Upper lobe of right lung (tissue), 1 donor: ENCODE results near the gene SUMO3. TPM values are rescaled to one million over a fixed set of nuclear protein-coding genes. Genes with fewer than 3 reads are reported as not detected.
A peak's percentile ranks its signal among the peaks of the same experiment; 100 is the strongest.

ENCODE experiments used
- ATAC-seq: fragments of 200-7000 bp; cut with Tn5 transposase; one replicate; pipeline ENCODE4 v1.9.1; 2020; ENCODE audit warnings: mild to moderate bottlenecking, moderate library complexity
- DNase-seq: peaks from one replicate; pipeline ENCODE4 v3.0.0-alpha.2; 2020
- H3K27ac ChIP-seq: fragments of 200-600 bp; one replicate; pipeline ENCODE4 v1.8.0; 2022
- H3K27me3 ChIP-seq: fragments of 200-600 bp; one replicate; pipeline ENCODE4 v1.8.0; 2022; ENCODE audit warnings: mild to moderate bottlenecking
- H3K36me3 ChIP-seq: fragments of 200-600 bp; one replicate; pipeline ENCODE4 v1.8.0; 2022
- H3K4me1 ChIP-seq: fragments of 200-600 bp; one replicate; pipeline ENCODE4 v1.8.0; 2022
- H3K4me3 ChIP-seq: fragments of 200-600 bp; one replicate; pipeline ENCODE4 v1.8.0; 2022; ENCODE audit warnings: mild to moderate bottlenecking
- H3K9me3 ChIP-seq: fragments of 200-600 bp; one replicate; pipeline ENCODE4 v1.8.0; 2022
- intact Hi-C: fragments of 100-400 bp; cut with DNase I; formaldehyde crosslinking; loops from one replicate; pipeline ENCODE4 v1.11.0; 2022
- total RNA-seq: library from RNA; stranded (reverse); fragmentation: NEBNext Ultra II Directional; extraction: Animal tissue kit (Norgen Biotek cat#: 25700); gene quantifications from one replicate; pipeline ENCODE4 v1.2.1, GENCODE V29; 2021
- TF ChIP-seq, protein P1 (sequence below): fragments of 200-600 bp; IDR thresholded peaks from one replicate; pipeline ENCODE4 v1.8.0; 2022; ENCODE audit warnings: antibody characterized with exemption
- donor health status: DM: no; HTN: yes; CAD: no; lungs with severe emphysema.

SUMO3 gene
- total RNA-seq, 1 donor from 2014 or later = 85.0 TPM

DNA sequence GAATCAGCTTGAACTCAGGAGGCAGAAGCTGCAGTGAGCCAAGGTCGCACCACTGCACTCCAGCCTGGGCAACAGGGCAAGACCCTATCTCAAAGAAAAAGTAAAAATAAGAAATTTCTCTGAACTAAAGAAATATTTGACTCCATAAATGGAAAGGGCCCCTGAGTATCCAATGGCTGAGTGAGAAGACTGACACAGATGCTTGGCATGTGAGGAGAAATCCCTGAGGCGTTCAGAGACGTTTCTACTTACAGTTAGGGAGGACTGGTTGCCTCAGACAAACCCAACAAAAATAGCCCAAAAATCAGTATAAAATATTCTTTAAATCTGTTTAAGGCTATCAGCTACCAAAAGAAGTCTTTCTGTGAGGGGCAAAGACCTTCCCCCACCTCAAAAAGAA is 3.0 kb upstream of the SUMO3 start:
- Histone ChIP-seq H3K4me3 (no peak overlapping the region), H3K4me1 (peaks cover 8% of the 10 kb centered on the region), H3K27me3 (no peaks in the 10 kb centered on the region), H3K36me3 (no peaks in the 10 kb centered on the region), H3K9me3 (peaks cover 10% of the 10 kb centered on the region), H3K27ac (no peak overlapping the region)
- DNase-seq = no peak
- intact Hi-C loops = no loop called here
- TF ChIP-seq, protein P1, sequence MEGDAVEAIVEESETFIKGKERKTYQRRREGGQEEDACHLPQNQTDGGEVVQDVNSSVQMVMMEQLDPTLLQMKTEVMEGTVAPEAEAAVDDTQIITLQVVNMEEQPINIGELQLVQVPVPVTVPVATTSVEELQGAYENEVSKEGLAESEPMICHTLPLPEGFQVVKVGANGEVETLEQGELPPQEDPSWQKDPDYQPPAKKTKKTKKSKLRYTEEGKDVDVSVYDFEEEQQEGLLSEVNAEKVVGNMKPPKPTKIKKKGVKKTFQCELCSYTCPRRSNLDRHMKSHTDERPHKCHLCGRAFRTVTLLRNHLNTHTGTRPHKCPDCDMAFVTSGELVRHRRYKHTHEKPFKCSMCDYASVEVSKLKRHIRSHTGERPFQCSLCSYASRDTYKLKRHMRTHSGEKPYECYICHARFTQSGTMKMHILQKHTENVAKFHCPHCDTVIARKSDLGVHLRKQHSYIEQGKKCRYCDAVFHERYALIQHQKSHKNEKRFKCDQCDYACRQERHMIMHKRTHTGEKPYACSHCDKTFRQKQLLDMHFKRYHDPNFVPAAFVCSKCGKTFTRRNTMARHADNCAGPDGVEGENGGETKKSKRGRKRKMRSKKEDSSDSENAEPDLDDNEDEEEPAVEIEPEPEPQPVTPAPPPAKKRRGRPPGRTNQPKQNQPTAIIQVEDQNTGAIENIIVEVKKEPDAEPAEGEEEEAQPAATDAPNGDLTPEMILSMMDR = no peak
- no peak for ATAC-seq

DNA sequence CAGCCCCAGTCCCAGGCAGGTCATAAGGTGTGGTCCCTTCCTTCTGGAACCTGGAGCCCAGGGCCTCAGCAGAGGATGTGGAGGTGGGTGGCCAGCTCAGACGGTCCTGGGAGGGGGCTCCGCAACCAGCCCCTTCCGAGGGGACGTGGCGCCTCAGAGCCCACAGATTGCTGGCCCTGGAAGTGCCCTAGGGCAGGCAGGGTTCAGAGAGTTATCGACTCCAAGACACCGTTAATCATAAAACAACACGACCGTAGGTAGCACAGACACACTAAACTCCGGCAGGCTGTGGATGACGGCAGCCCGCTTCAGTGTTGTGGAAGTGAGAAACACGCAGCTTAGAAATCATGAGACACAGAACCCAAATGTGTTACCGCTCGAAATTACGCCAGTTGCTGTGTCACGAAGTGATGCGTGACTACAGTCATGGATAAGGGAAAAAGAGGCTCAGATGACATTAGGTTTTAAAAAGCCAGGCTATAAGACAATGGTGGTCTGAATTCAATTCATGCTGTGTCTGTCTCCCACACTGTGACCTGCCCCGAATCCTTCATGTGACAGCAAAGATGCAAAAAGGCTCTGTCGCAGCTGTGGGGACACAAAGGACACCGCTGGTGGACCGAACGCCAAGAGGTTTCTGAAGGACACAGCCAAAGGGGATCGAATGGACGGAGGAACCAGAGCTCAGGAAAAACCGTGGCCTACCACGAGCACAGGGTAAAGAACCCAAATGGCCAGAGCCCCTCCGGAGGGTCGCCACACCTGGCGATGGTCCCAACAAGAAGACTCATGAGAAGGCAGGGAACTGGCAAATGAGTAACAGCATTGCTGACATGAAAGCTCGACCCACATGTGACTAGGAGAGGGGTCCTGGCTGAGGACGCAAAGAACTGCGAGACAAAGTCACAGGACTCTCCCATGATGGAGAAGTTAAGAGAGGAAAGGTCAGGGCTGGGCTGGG is 1.7 kb upstream of the SUMO3 start:
- TF ChIP-seq, protein P1 = no peak
- Histone ChIP-seq H3K27ac (no peak overlapping the region), H3K27me3 (no peaks in the 10 kb centered on the region), H3K4me3 (no peak overlapping the region), H3K36me3 (no peaks in the 10 kb centered on the region), H3K9me3 (peaks cover 10% of the 10 kb centered on the region), H3K4me1 (peaks cover 13% of the 10 kb centered on the region)
- intact Hi-C loops = no loop called here
- no peak for ATAC-seq
- no peak for DNase-seq

- Histone ChIP-seq H3K4me3 (peak overlapping the region; percentile 71), H3K9me3 (peaks cover 10% of the 10 kb centered on the region), H3K36me3 (peaks cover 3% of the 10 kb centered on the region), H3K27me3 (no peaks in the 10 kb centered on the region), H3K27ac (peak overlapping the region; percentile 95), H3K4me1 (peaks cover 13% of the 10 kb centered on the region)
- DNase-seq (no peak), ATAC-seq (no peak)
- TF ChIP-seq, protein P1 = no peak
- intact Hi-C loops = no loop called here
Measured at GRCh38 chr21:44818640-44819011, 764 bp upstream of the SUMO3 start.

DNA sequence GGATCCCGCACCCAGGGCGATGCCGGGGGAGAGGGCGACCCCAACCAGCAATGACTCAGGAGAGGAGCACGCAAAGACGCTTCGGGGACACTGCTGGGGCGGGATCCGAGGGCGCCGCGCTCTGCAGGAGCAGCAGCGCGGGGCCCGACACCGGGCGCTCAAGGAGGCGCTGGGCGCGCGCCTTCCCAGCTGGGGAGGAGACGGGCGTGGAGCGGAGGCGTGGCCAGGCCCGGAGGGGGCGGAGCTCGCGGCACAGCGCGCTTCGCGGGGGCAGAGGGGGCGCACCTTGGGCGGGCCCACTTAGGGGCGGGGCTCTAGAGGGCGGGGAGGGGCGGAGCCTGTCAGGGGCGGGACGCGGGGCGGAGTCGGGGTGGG is 369 bp downstream of the SUMO3 start:
- H3K4me1 ChIP-seq = peaks cover 13% of the 10 kb centered on the region
- ATAC-seq (peak; percentile 95), DNase-seq (peak; percentile 96)
- H3K36me3 ChIP-seq = peaks cover 14% of the 10 kb centered on the region
- H3K9me3 ChIP-seq = peaks cover 7% of the 10 kb centered on the region
- no peaks in the 10 kb centered on the region for H3K27me3 ChIP-seq
- H3K4me3 ChIP-seq = peak overlapping the region; percentile 71
- H3K27ac ChIP-seq = peak overlapping the region; percentile 95
- intact Hi-C loops = no loop called here
- TF ChIP-seq, protein P1 = no peak

DNA sequence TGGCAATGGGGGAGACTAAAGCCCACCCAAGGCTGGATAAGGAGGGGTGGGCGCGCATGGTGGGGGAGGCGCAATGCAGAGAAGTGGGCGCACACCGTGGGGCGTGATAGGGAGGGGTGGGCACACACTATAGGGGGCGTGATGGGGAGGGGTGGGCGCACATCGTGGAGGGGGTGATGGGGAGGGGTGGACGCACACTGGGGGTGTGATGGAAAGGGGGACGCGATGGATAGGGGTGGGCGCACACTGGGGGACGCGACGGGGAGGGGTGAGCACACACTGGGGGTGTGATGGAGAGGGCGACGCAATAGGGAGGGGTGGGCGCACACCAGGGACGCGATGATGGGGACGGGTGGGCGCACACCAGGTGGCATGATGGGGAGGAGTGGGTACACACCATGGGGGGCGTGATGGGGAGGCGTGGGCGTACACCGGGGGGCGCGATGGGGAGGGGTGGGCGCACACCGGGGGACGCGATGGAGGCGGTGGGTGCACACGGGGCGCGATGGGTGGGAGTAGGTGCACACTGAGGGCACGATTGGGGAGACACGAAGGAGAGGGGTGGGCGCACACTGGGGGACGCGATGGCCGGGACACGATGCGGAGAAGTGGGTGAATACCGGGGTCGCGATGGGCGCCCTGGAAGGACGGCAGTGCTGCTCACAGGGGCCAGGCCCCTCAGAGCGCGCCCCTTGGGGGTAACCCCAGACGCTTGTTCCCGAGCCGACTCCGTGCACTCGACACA is 929 bp downstream of the SUMO3 start:
- H3K9me3 ChIP-seq = peaks cover 1% of the 10 kb centered on the region
- H3K36me3 ChIP-seq = peaks cover 18% of the 10 kb centered on the region
- H3K4me1 ChIP-seq = peaks cover 13% of the 10 kb centered on the region
- H3K27me3 ChIP-seq = no peaks in the 10 kb centered on the region
- H3K4me3 ChIP-seq = peak overlapping the region; percentile 71
- TF ChIP-seq, protein P1 = no peak
- intact Hi-C loops = no loop called here
- H3K27ac ChIP-seq = no peak overlapping the region
- DNase-seq (no peak), ATAC-seq (peak; percentile 0)
